GM10248 (cell line): ENCODE measurements around the gene TNNT3.

Experiments used
- CTCF ChIA-PET: fragments of 300-600 bp; sonication (Branson Sonifier 250); formaldehyde crosslinking; extraction: SDS; loops from one replicate; lab custom pipeline; 2021; ENCODE audit warnings: antibody characterized with exemption; lab: Yijun Ruan, JAX
- POLR2A ChIA-PET: fragments of 350-650 bp; sonication (Branson Sonifier 250); formaldehyde crosslinking; extraction: SDS; loops from one replicate; lab custom pipeline; 2020; ENCODE audit warnings: antibody characterized with exemption; lab: Yijun Ruan, JAX
- DNase-seq: peaks from one replicate; pipeline ENCODE4 v3.0.0; 2012; ENCODE audit errors: extremely low spot score
- TF ChIP-seq, protein P1 (sequence below): IDR thresholded peaks from 2 replicates; pipeline ENCODE4 v1.5.1; 2012; ENCODE audit warnings: mild to moderate bottlenecking, low read depth; ENCODE audit errors: extremely low read depth, missing control alignments, control extremely low read depth

Gene TNNT3

DNA sequence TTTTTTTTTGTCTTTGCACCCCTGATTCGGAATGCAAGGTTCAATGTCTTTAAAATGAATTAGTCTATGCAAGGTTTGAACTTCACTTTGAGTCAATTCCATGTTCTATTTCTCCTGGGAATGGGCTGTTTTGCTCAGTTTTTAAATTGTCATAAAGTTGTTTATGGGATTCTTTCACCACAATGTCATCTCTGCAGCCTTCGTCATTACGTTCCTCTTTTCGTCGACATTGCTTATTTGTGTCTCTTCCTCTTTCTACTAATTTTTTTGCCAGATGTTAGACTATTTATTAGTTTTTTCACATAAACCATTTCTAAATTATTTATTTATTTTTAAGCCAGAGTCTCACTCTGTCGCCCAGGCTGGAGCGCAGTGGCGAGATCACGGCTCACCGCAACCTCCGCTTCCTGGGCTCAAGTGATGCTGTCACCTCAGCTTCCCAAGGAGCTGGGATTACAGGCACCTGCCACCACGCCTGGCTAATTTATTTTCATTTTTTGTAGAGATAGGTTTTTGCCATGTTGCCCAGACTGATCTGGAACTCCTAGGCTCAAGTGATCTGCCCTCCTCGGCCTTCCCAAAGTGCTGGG, 7.1 kb upstream of the TNNT3 start:
- TF ChIP-seq, protein P1, sequence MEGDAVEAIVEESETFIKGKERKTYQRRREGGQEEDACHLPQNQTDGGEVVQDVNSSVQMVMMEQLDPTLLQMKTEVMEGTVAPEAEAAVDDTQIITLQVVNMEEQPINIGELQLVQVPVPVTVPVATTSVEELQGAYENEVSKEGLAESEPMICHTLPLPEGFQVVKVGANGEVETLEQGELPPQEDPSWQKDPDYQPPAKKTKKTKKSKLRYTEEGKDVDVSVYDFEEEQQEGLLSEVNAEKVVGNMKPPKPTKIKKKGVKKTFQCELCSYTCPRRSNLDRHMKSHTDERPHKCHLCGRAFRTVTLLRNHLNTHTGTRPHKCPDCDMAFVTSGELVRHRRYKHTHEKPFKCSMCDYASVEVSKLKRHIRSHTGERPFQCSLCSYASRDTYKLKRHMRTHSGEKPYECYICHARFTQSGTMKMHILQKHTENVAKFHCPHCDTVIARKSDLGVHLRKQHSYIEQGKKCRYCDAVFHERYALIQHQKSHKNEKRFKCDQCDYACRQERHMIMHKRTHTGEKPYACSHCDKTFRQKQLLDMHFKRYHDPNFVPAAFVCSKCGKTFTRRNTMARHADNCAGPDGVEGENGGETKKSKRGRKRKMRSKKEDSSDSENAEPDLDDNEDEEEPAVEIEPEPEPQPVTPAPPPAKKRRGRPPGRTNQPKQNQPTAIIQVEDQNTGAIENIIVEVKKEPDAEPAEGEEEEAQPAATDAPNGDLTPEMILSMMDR, result no peak
- CTCF ChIA-PET, result interaction anchor here (3.1 kb wide), 1 partner anchor 30 kb away, joined by 10 read pairs; no protein-coding TSS in a partner anchor
- DNase-seq, result no peak
- POLR2A ChIA-PET, result no interaction called here

DNA sequence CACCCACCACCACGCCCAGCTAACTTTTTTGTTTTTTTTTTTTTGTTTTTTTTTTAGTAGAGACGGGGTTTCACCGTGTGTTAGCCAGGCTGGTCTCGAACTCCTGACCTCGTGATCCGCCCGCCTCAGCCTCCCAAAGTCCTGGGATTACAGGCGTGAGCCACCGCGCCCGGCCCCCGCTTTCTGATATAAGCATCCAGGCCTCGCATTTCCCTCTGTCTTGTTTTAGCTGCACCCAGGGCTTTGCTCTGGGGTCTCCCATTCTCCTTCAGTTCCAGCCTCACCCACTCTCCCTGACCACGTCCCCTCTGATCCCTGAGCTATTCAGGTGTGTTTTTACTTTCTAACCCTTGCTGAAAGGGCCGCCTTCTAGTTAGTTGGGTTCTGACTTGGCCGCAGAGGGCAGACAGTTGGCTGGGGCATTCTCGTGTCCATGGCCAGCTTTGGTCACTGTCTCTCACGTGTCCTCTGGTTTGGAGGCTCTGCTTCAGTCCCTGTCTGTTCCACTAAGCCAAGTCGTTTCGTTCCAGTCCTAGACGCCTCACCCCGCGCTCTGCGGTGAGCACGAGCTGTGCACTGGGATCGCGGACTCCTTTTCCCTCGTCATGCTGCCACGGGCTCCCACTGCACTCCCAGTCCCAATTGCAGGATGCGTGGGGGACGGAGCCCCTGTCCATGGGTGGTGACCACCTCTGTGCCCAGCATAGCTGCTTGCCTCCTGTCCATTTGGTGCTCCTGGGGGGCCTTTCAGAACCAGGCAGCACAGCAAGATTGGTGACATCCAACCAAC, 6.0 kb upstream of the TNNT3 start:
- DNase-seq, result no peak
- POLR2A ChIA-PET, result no interaction called here
- CTCF ChIA-PET, result interaction anchor here (1.2 to 3.1 kb wide), 3 partner anchors 9 to 31 kb away, joined by 3 to 10 read pairs (median 5); no protein-coding TSS in a partner anchor
- TF ChIP-seq, protein P1, result no peak

DNA sequence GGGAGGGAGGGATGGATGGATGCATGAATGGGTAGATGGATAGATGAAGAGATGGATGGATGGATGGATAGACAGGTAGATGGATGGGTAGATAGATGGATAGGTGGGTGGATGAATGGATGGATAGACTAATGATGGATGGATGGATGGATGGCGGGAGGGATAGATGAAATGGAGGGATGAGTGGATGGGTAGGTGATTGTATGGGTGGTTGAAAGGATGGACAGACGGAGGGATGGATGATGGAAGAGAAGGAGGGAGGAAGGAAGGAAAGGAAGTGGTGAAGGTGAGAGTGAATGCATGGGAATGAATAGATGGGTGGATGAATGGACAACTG, 3.7 kb upstream of the TNNT3 start:
- POLR2A ChIA-PET, result no interaction called here
- TF ChIP-seq, protein P1, result no peak
- CTCF ChIA-PET, result interaction anchor here (2.6 kb wide), 1 partner anchor 34 kb away, joined by 16 read pairs; no protein-coding TSS in a partner anchor
- no peak for DNase-seq

- POLR2A ChIA-PET, result interaction anchor here (0.9 kb wide), 1 partner anchor 34 kb away, joined by 3 read pairs; no protein-coding TSS in a partner anchor
- CTCF ChIA-PET, result interaction anchor here (1.4 to 2.6 kb wide), 4 partner anchors 20 to 83 kb away, joined by 3 to 16 read pairs (median 8); partner anchors contain the start of gene PRR33
- TF ChIP-seq, protein P1, result no peak
- no peak for DNase-seq
Observed at GRCh38 chr11:1916132-1916985, 3.1 kb upstream of the TNNT3 start.

- ChIA-PET CTCF (interaction anchor here (1.4 to 2.6 kb wide), 4 partner anchors 21 to 84 kb away, joined by 3 to 16 read pairs (median 8); partner anchors contain the start of gene PRR33), POLR2A (interaction anchor here (0.7 to 0.9 kb wide), 2 partner anchors 19 to 35 kb away, joined by 3 read pairs; no protein-coding TSS in a partner anchor)
- DNase-seq, result no peak
- TF ChIP-seq, protein P1, result no peak
Observed at GRCh38 chr11:1916986-1917522, 2.4 kb upstream of the TNNT3 start.
